ENCODE measurements around the gene ELP4. TPM values are rescaled to one million over a fixed set of nuclear protein-coding genes. Genes with fewer than 3 reads are reported as not detected.

Gene ELP4
- total RNA-seq, 1 experiment from 2014 or later, result 17.2 TPM

DNA sequence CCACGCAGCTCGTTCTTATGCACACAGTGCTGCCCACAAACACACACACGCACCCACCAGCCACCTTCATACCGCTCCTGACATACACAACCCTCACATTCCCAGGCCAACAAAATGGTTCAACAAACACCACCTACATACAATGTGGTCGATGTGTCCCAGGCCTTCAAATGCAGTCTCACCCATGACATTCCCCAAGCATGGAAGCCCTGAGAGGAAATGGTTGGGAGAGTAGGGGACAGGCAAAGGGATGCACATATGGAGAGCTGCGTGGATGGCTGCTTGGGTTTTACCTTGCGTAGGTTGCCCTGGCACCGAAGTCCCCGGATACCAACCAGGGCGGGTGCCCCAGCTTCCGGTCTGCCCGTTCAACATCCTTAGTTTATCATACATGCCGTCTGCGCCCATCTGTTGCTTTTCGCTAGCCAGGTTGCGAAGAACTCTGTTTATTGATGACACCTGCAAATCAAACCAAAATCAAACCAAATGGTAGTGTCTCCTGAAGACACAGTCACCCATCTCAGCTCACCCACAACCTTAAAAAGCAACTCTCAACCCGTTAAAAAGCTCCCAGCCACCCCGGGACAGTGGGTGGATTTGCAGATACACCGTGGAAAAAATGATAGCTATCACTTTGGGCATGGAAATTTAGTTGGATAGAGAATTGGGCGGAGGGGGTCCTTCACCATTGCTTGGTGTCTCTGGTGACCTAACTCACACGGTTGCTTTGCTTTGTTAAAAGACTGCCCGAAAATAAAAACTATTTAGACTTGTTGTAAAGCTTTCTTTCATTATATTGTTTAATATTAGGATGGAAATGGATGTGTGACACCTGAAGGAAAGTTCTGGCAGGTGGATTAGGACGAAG lies 291.1 kb downstream of the ELP4 start:
- Histone ChIP-seq H3K27me3 (ENCODE audit: control insufficient read depth, insufficient read depth, low read length) (peaks cover 14% of the 10 kb centered on the region), H3K4me1 (ENCODE audit: control insufficient read depth, insufficient read depth, low read length) (no peaks in the 10 kb centered on the region), H3K27ac (ENCODE audit: low read length) (no peak overlapping the region), H3K9me3 (ENCODE audit: control insufficient read depth, insufficient read depth, low read depth, low read length) (no peaks in the 10 kb centered on the region), H3K36me3 (ENCODE audit: control insufficient read depth, insufficient read depth, low read length) (no peaks in the 10 kb centered on the region), H3K4me3 (ENCODE audit: low read depth in 2 of 2, low read length in 2 of 2) (no peak overlapping the region)
- intact Hi-C loops (cut with micrococcal nuclease; ENCODE audit: unreplicated experiment) (no loop called here), in situ Hi-C loops (cut with HindIII; ENCODE audit: low pct_unique_long_range_greater_than_20kb, low sequenced_read_pairs) (no loop called here)
- ChIA-PET CTCF (no interaction called here), POLR2A (no interaction called here)
- ATAC-seq (no peak), DNase-seq (ENCODE audit: low read depth, low spot score) (no peak)
- TF ChIP-seq, protein P1, sequence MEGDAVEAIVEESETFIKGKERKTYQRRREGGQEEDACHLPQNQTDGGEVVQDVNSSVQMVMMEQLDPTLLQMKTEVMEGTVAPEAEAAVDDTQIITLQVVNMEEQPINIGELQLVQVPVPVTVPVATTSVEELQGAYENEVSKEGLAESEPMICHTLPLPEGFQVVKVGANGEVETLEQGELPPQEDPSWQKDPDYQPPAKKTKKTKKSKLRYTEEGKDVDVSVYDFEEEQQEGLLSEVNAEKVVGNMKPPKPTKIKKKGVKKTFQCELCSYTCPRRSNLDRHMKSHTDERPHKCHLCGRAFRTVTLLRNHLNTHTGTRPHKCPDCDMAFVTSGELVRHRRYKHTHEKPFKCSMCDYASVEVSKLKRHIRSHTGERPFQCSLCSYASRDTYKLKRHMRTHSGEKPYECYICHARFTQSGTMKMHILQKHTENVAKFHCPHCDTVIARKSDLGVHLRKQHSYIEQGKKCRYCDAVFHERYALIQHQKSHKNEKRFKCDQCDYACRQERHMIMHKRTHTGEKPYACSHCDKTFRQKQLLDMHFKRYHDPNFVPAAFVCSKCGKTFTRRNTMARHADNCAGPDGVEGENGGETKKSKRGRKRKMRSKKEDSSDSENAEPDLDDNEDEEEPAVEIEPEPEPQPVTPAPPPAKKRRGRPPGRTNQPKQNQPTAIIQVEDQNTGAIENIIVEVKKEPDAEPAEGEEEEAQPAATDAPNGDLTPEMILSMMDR (IDR thresholded peaks at IDR 0.05), result no peak
- TF ChIP-seq SIN3A (IDR thresholded peaks at IDR 0.05; ENCODE audit: borderline replicate concordance, insufficient read depth, low read depth, low read length) (no peak), TCF7L2 (IDR thresholded peaks at IDR 0.05; ENCODE audit: low read depth, low read length) (no peak), POLR2AphosphoS5 (IDR thresholded peaks at IDR 0.05; ENCODE audit: low read depth, low read length) (no peak), REST (IDR thresholded peaks at IDR 0.05; ENCODE audit: insufficient read depth in 1 of 2, low read depth in 2 of 2, low read length in 1 of 2) (no peak)
- BruUV-seq (replicated peaks), result no TSS peak

DNA sequence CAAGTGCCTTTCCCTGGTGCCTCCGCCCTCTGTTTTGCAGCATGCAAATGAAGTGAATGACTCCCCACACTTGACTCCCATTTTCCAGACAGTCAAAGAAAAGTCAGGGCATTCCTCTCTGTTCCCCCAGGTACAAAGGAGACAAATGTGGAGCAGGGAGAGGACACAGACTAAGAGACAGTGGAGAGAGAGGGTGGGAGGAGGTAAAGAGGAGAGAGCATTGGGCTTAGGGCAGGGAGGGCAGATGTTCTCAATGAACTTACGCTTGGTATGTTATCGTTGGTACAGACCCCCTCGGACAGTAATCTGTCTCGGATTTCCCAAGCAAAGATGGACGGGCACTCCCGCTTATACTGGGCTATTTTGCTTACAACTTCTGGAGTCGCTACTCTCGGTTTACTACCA lies 291.7 kb downstream of the ELP4 start:
- DNase-seq (ENCODE audit: low read depth, low spot score), result no peak
- H3K27me3 ChIP-seq (ENCODE audit: control insufficient read depth, insufficient read depth, low read length), result peaks cover 14% of the 10 kb centered on the region
- H3K9me3 ChIP-seq (ENCODE audit: control insufficient read depth, insufficient read depth, low read depth, low read length), result no peaks in the 10 kb centered on the region
- H3K27ac ChIP-seq (ENCODE audit: low read length), result no peak overlapping the region
- no peaks in the 10 kb centered on the region for H3K36me3 ChIP-seq (ENCODE audit: control insufficient read depth, insufficient read depth, low read length)
- CTCF ChIA-PET, result no interaction called here
- no TSS peak for BruUV-seq (replicated peaks)
- no peaks in the 10 kb centered on the region for H3K4me1 ChIP-seq (ENCODE audit: control insufficient read depth, insufficient read depth, low read length)
- TF ChIP-seq SIN3A (IDR thresholded peaks at IDR 0.05; ENCODE audit: borderline replicate concordance, insufficient read depth, low read depth, low read length) (no peak), REST (IDR thresholded peaks at IDR 0.05; ENCODE audit: insufficient read depth in 1 of 2, low read depth in 2 of 2, low read length in 1 of 2) (no peak)
- no peak for ATAC-seq
- intact Hi-C loops (cut with micrococcal nuclease; ENCODE audit: unreplicated experiment) (no loop called here), in situ Hi-C loops (cut with HindIII; ENCODE audit: low pct_unique_long_range_greater_than_20kb, low sequenced_read_pairs) (no loop called here)
- H3K4me3 ChIP-seq (ENCODE audit: low read depth in 2 of 2, low read length in 2 of 2), result no peak overlapping the region
- POLR2A ChIA-PET, result no interaction called here
